Activated CD4-positive, alpha-beta memory T cell treated with anti-CD3 and anti-CD28 coated beads for 36 hours (primary cell): ENCODE measurements around the gene HELZ2. TPM values are rescaled to one million over a fixed set of nuclear protein-coding genes. Genes with fewer than 3 reads are reported as not detected.

Experiments used
- CTCF ChIA-PET: fragments of 350-600 bp; sonication (Branson Sonifier 250); formaldehyde crosslinking; loops from one replicate; lab custom pipeline; 2021; ENCODE audit warnings: antibody characterized with exemption, inconsistent platforms; lab: Charles Lee
- POLR2A ChIA-PET: fragments of 350-600 bp; sonication (Branson Sonifier 250); formaldehyde crosslinking; loops from one replicate; lab custom pipeline; 2021; ENCODE audit warnings: antibody characterized with exemption; lab: Charles Lee
- DNase-seq: peaks from one replicate; pipeline ENCODE4 v3.0.0-alpha.2; 2020
- H3K27ac Mint-ChIP-seq: one replicate; pipeline ENCODE4 v1.8.0; 2021; ENCODE audit warnings: mixed read lengths
- H3K27me3 Mint-ChIP-seq: one replicate; pipeline ENCODE4 v1.8.0; 2021; ENCODE audit warnings: mixed read lengths
- H3K36me3 Mint-ChIP-seq: one replicate; pipeline ENCODE4 v1.8.0; 2021; ENCODE audit warnings: mixed read lengths
- H3K4me1 Mint-ChIP-seq: one replicate; pipeline ENCODE4 v1.8.0; 2021; ENCODE audit warnings: low read depth, mixed read lengths
- H3K4me3 Mint-ChIP-seq: one replicate; pipeline ENCODE4 v1.8.0; 2021; ENCODE audit warnings: mild to moderate bottlenecking, mixed read lengths
- H3K9me3 Mint-ChIP-seq: one replicate; pipeline ENCODE4 v1.8.0; 2021; ENCODE audit warnings: mixed read lengths
- intact Hi-C: fragments of 100-400 bp; cut with micrococcal nuclease; formaldehyde crosslinking; loops from one replicate; pipeline ENCODE4 v1.15.1; 2023
- total RNA-seq, 2 experiments: library from RNA; stranded (reverse); gene quantifications; one replicate each; pipeline ENCODE4 v1.2.3, GENCODE V29; 2021

The HELZ2 gene
- total RNA-seq, 2 experiments from 2014 or later = 28.5 to 32.2 TPM

DNA sequence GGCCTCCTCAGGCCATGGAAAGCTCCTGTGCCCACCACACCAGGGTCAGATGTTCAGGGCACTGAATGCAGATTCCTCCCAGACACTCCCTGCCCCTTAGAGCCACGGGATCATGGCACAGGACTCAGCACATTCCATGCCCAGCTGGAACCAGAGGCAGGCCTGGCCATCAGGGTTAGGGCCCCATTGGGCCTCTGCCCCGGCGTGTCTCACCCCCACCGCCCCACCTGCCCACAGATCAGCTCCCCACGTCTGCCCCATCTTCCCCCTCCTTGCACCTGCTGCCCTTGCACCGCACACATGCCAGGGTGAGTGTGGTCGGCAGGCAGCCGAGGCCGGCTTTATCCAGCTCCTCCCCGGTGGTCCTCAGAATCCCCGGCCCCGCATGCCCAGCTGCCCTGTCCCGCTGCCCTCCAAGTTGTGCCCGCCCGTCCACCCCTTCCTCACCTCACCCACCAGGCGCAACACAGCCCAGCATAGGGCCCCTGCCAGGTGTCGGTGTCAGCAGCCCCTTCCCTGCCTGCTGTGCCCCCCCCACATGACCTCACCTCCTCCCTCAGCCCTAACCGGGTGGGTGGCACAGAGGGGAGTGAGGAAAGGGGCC is 24.3 kb downstream of the HELZ2 start:
- no peak overlapping the region for H3K27ac Mint-ChIP-seq
- no peaks in the 10 kb centered on the region for H3K36me3 Mint-ChIP-seq
- intact Hi-C loops = no loop called here
- H3K9me3 Mint-ChIP-seq = no peaks in the 10 kb centered on the region
- peaks cover 6% of the 10 kb centered on the region for H3K27me3 Mint-ChIP-seq
- no peak for DNase-seq
- H3K4me3 Mint-ChIP-seq = no peak overlapping the region
- ChIA-PET POLR2A (no interaction called here), CTCF (interaction anchor here (1.0 to 1.9 kb wide), 2 partner anchors 11 to 12 kb away, joined by 3 to 7 read pairs; partner anchors contain the start of gene PTK6)
- H3K4me1 Mint-ChIP-seq = peaks cover 11% of the 10 kb centered on the region

GRCh38 chr20:63549019-63549418 is 25.0 kb downstream of the HELZ2 start:
- intact Hi-C loops = no loop called here
- Mint-ChIP-seq H3K4me3 (no peak overlapping the region), H3K27ac (no peak overlapping the region), H3K4me1 (peaks cover 11% of the 10 kb centered on the region), H3K9me3 (no peaks in the 10 kb centered on the region), H3K27me3 (peaks cover 6% of the 10 kb centered on the region), H3K36me3 (no peaks in the 10 kb centered on the region)
- CTCF ChIA-PET = interaction anchor here (1.0 kb wide), 1 partner anchor 11 kb away, joined by 3 read pairs; no protein-coding TSS in a partner anchor
- POLR2A ChIA-PET = no interaction called here
- no peak for DNase-seq

DNA sequence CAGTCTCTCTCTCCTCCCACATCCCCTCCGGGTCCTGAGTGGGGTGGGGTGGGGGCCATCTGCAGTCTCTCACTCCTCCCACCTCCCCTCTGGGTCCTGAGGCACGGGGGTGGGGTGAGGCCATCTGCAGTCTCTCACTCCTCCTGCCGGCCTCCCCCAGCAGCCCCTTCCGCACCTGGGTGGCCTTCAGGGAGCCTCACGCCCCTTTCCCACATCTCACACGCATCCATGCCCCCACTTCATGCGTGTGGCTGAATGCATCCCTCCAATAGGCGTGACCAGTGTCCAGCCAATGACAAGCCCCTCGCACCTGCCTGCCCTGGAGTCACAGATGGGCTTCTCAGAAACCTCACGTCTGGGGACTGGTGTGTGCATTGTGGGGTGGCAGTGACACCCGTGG is 25.5 kb downstream of the HELZ2 start:
- POLR2A ChIA-PET = no interaction called here
- H3K4me3 Mint-ChIP-seq = no peak overlapping the region
- CTCF ChIA-PET = no interaction called here

DNA sequence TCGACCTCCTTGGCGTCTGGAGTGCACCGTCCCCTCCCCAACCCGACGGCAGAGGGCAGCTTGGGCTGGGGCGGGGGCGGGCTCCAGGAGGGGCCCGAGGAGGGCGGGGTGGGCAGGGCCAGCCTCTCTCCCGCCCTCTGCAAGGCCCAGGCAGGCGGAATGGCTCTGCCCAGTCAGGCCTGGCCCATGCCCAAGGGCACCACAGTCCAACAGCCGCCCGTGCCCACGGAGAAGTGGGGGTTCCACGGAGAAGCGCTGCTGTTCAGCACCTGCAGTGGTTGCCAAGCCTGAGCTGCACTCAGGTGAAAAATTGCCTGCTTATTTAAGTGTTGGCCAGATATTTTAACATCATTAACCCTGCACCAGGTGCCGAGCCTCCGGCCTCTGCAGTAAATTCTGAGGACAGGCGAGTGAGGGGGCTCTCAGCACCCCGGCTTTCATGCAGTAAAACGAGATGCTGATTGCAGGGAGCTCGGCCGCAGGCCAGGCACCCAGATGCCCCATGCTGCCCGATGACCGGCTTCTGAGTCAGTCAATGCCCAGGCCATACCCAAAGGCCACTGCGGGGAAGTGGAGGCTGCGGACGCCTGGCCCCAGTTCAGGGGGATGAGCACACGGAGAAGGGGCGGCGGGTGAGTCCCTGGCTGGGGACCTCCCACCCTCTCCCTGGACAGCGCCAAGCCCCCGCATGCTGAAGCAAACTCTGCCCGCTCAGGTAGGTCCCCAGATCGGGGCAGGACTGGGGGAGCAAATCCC is 26.1 kb downstream of the HELZ2 start, which contains the start of gene SRMS:
Gene SRMS, minus strand, starts transcription at position 25 of the 756 bp plus-strand sequence. CDS start 286 bp downstream, outside the sequence.
- H3K9me3 Mint-ChIP-seq = no peaks in the 10 kb centered on the region
- no peaks in the 10 kb centered on the region for H3K36me3 Mint-ChIP-seq
- H3K27ac Mint-ChIP-seq = no peak within 1 kb of the TSS
- intact Hi-C loops = no loop called here
- ChIA-PET CTCF (interaction anchor here (1.7 kb wide), 1 partner anchor 10 kb away, joined by 5 read pairs; the partner anchor contains the start of gene PTK6), POLR2A (no interaction called here)
- no peak within 1 kb of the TSS for H3K4me3 Mint-ChIP-seq
- H3K4me1 Mint-ChIP-seq = peaks cover 7% of the 10 kb centered on the region
- DNase-seq = no peak
- peaks cover 6% of the 10 kb centered on the region for H3K27me3 Mint-ChIP-seq

More for the DNA sequence above, 25.5 kb downstream of the HELZ2 start:
- intact Hi-C loops = no loop called here
- DNase-seq = no peak
- Mint-ChIP-seq H3K9me3 (no peaks in the 10 kb centered on the region), H3K27ac (no peak overlapping the region), H3K4me1 (peaks cover 11% of the 10 kb centered on the region), H3K27me3 (peaks cover 6% of the 10 kb centered on the region), H3K36me3 (no peaks in the 10 kb centered on the region)

- H3K4me1 Mint-ChIP-seq = peaks cover 4% of the 10 kb centered on the region
- ChIA-PET CTCF (interaction anchor here (1.7 kb wide), 1 partner anchor 10 kb away, joined by 5 read pairs; the partner anchor contains the start of gene PTK6), POLR2A (no interaction called here)
- no peak overlapping the region for H3K27ac Mint-ChIP-seq
- H3K27me3 Mint-ChIP-seq = peaks cover 6% of the 10 kb centered on the region
- no peak for DNase-seq
- no peaks in the 10 kb centered on the region for H3K9me3 Mint-ChIP-seq
- H3K4me3 Mint-ChIP-seq = no peak overlapping the region
- intact Hi-C loops = no loop called here
- no peaks in the 10 kb centered on the region for H3K36me3 Mint-ChIP-seq
Measured at GRCh38 chr20:63546956-63547724, 26.9 kb downstream of the HELZ2 start.

DNA sequence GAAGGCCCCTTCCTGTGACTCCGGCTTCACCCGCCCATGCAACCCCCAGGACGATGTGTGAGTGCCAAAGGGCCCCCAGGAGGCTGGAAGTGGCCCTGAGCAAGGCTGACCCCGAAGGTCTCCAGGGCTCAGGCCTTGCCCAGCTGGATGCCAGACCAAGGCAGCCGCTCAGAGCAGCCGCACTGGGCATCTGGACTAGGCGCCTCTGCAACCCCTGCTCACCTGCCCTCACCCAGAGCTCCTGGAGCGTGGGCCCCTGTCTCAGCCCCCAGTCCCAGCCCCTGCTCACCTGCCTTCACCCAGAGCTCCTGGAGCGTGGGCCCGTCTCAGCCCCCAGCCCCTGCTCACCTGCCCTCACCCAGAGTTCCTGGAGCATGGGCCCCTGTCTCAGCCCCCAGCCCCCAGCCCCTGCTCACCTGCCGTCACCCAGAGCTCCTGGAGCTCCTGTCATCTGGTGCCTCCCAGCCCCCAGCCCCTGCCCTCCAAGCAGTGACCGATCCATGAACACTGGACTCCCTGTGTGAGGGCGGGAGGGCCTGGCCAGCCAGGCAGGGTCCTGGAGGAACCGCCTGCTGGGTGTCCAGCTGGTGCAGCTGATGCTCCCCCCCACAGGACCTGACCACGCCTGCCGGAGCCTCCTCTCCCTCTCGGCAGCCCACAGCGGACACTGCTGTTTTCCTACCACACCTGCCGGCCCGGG is 27.6 kb downstream of the HELZ2 start:
- H3K9me3 Mint-ChIP-seq = no peaks in the 10 kb centered on the region
- ChIA-PET POLR2A (no interaction called here), CTCF (interaction anchor here (1.7 kb wide), 1 partner anchor 9 kb away, joined by 5 read pairs; the partner anchor contains the start of gene PTK6)
- H3K4me3 Mint-ChIP-seq = no peak overlapping the region
- no peak for DNase-seq
- peaks cover 4% of the 10 kb centered on the region for H3K4me1 Mint-ChIP-seq
- no peak overlapping the region for H3K27ac Mint-ChIP-seq
- intact Hi-C loops = no loop called here
- no peaks in the 10 kb centered on the region for H3K36me3 Mint-ChIP-seq
- H3K27me3 Mint-ChIP-seq = peaks cover 6% of the 10 kb centered on the region

DNA sequence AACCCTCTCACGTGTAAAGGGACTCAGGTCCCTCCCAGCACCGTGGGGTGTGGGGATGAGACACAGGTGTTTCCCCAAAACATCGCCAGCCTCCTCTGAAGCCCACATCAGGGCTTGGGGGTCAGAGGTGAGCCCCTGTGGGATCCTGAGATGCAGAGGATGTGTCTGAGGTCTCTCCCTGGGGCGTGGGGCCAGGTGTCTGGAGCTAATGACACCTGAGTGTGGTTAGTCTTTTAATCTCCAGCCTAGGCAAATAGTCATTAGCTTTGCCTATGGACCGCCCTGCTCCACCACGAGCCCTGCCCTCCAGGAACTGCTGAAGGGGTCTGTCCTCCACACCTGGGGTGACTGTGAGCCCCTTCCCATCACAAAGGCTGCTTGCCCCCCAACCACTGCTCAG is 28.2 kb downstream of the HELZ2 start:
- CTCF ChIA-PET = interaction anchor here (1.7 kb wide), 1 partner anchor 8 kb away, joined by 5 read pairs; the partner anchor contains the start of gene PTK6
- Mint-ChIP-seq H3K4me1 (peaks cover 4% of the 10 kb centered on the region), H3K4me3 (no peak overlapping the region), H3K27me3 (peaks cover 6% of the 10 kb centered on the region), H3K9me3 (no peaks in the 10 kb centered on the region), H3K36me3 (no peaks in the 10 kb centered on the region), H3K27ac (no peak overlapping the region)
- intact Hi-C loops = no loop called here
- no peak for DNase-seq
- POLR2A ChIA-PET = no interaction called here

DNA sequence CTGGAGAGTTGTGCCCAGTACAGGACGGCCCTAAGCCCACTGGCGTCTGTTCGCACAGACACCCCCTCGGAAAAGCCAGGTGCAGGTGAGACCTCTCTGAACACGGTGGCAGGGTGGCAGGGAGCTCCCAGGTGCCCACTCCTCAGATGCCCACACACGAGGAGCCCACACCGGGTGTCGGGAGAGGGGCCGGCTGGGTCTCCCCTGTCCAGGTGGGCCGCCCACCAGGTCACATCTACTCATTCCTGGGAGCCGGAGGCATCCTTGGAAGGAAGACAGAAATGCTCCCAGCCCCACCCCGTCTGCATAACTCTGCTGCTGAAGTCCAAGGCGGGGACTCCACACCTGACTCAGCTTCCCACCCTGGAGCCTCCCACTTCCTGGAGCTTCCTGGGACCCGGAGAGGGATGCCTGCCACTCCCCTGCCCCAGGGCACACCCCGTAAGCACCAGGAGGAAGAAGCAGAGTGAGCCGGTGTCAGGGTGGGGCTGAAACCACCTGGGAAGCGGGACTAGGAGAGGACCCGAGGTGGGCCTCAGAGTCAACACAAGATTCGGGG is 29.0 kb downstream of the HELZ2 start:
- Mint-ChIP-seq H3K27me3 (peaks cover 4% of the 10 kb centered on the region), H3K4me3 (no peak overlapping the region), H3K36me3 (no peaks in the 10 kb centered on the region), H3K27ac (no peak overlapping the region), H3K9me3 (no peaks in the 10 kb centered on the region), H3K4me1 (peaks cover 6% of the 10 kb centered on the region)
- DNase-seq = no peak
- intact Hi-C loops = no loop called here
- CTCF ChIA-PET = no interaction called here
- POLR2A ChIA-PET = no interaction called here

- no peaks in the 10 kb centered on the region for H3K9me3 Mint-ChIP-seq
- intact Hi-C loops = no loop called here
- peaks cover 2% of the 10 kb centered on the region for H3K27me3 Mint-ChIP-seq
- H3K4me1 Mint-ChIP-seq = peaks cover 6% of the 10 kb centered on the region
- H3K4me3 Mint-ChIP-seq = no peak overlapping the region
- no peak overlapping the region for H3K27ac Mint-ChIP-seq
- no peak for DNase-seq
- POLR2A ChIA-PET = no interaction called here
- CTCF ChIA-PET = no interaction called here
- H3K36me3 Mint-ChIP-seq = no peaks in the 10 kb centered on the region
Measured at GRCh38 chr20:63544241-63544957, 29.6 kb downstream of the HELZ2 start.

DNA sequence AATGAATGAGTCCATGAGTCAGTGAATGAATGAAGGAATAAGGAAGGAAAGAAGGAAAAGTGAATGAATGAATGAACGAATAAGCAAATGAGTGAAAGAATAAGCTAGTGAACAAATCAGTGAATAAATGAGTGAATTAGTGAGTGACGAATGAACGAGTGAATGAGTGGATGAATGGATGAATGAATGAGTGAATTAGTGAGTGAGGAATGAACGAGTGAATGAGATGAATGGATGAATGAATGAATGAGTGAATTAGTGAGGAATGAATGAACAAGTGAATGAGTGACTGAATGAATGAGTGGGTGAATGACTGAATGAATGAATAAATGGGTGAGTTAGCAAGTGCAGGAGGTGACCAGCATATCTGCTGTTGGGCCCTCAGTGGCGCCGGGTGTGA is 30.3 kb downstream of the HELZ2 start:
- ChIA-PET POLR2A (no interaction called here), CTCF (interaction anchor here (0.6 to 1.1 kb wide), 3 partner anchors 23 to 576 kb away, joined by 3 to 4 read pairs (median 3); partner anchors contain the start of gene PPDPF)
- DNase-seq = no peak
- Mint-ChIP-seq H3K9me3 (no peaks in the 10 kb centered on the region), H3K27me3 (peaks cover 2% of the 10 kb centered on the region), H3K4me1 (peaks cover 6% of the 10 kb centered on the region), H3K4me3 (no peak overlapping the region), H3K36me3 (no peaks in the 10 kb centered on the region), H3K27ac (no peak overlapping the region)
- intact Hi-C loops = no loop called here

- Mint-ChIP-seq H3K27ac (no peak overlapping the region), H3K9me3 (no peaks in the 10 kb centered on the region), H3K36me3 (no peaks in the 10 kb centered on the region), H3K4me1 (peaks cover 8% of the 10 kb centered on the region), H3K27me3 (no peaks in the 10 kb centered on the region), H3K4me3 (no peak overlapping the region)
- POLR2A ChIA-PET = interaction anchor here (0.5 kb wide), 1 partner anchor 63 kb away, joined by 5 read pairs; no protein-coding TSS in a partner anchor
- intact Hi-C loops = no loop called here
- CTCF ChIA-PET = interaction anchor here (0.6 to 1.1 kb wide), 3 partner anchors 23 to 577 kb away, joined by 3 to 4 read pairs (median 3); partner anchors contain the start of gene PPDPF
- no peak for DNase-seq
Measured at GRCh38 chr20:63543131-63543530, 30.9 kb downstream of the HELZ2 start.
